Choroid plexus epithelial cell (primary cell): ENCODE results near the gene APOB.

ENCODE experiments used
- DNase-seq: peaks from one replicate; pipeline ENCODE4 v3.0.0-alpha.2; 2010; ENCODE audit warnings: low read depth
- H3K4me3 ChIP-seq: 2 replicates; pipeline ENCODE4 v1.5.1; 2011; ENCODE audit warnings: low read depth, mild to moderate bottlenecking, control low read depth, low read length, moderate library complexity
- TF ChIP-seq, protein P1 (sequence below): conservative IDR thresholded peaks from 2 replicates; pipeline ENCODE4 v1.5.1; 2011; ENCODE audit warnings: low read depth, mild to moderate bottlenecking, control low read depth, inconsistent platforms, low read length, moderate library complexity

The APOB gene, protein sequence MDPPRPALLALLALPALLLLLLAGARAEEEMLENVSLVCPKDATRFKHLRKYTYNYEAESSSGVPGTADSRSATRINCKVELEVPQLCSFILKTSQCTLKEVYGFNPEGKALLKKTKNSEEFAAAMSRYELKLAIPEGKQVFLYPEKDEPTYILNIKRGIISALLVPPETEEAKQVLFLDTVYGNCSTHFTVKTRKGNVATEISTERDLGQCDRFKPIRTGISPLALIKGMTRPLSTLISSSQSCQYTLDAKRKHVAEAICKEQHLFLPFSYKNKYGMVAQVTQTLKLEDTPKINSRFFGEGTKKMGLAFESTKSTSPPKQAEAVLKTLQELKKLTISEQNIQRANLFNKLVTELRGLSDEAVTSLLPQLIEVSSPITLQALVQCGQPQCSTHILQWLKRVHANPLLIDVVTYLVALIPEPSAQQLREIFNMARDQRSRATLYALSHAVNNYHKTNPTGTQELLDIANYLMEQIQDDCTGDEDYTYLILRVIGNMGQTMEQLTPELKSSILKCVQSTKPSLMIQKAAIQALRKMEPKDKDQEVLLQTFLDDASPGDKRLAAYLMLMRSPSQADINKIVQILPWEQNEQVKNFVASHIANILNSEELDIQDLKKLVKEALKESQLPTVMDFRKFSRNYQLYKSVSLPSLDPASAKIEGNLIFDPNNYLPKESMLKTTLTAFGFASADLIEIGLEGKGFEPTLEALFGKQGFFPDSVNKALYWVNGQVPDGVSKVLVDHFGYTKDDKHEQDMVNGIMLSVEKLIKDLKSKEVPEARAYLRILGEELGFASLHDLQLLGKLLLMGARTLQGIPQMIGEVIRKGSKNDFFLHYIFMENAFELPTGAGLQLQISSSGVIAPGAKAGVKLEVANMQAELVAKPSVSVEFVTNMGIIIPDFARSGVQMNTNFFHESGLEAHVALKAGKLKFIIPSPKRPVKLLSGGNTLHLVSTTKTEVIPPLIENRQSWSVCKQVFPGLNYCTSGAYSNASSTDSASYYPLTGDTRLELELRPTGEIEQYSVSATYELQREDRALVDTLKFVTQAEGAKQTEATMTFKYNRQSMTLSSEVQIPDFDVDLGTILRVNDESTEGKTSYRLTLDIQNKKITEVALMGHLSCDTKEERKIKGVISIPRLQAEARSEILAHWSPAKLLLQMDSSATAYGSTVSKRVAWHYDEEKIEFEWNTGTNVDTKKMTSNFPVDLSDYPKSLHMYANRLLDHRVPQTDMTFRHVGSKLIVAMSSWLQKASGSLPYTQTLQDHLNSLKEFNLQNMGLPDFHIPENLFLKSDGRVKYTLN (N-terminal part only)

DNA sequence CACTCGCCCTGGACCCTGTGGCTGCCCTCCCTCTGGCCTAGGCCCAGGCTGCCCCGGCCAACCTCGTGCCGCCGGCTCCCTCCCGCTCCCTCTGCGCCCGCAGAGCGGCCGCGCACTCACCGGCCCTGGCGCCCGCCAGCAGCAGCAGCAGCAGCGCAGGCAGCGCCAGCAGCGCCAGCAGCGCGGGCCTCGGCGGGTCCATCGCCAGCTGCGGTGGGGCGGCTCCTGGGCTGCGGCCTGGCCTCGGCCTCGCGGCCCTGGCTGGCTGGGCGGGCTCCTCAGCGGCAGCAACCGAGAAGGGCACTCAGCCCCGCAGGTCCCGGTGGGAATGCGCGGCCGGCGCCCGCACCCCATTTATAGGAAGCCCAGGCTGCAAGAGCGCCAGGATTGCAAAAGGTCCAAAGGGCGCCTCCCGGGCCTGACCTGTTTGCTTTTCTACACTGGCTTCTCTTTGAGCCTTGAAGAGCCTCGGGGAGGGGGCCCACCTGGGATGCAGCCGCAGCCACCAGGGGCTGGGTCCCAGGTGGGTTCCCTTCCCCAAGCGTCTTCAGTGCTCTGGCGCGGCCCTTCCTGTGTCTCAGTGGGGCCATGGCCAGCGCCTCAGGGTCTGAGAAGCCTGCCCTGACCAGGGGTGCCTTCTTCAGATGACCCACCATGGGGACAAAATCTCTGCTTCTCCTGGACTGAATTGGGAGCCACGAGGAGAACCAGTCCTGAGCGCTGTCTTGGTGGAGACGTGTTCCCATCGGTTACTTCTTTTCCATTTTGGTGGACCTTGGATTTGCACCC is at the start of gene APOB:
Gene APOB, minus strand, starts transcription at position 330 of the 789 bp plus-strand sequence. Its CDS starts 128 bp downstream, at position 202.
- H3K4me3 ChIP-seq: no peak within 1 kb of the TSS
- DNase-seq: no peak
- TF ChIP-seq, protein P1, sequence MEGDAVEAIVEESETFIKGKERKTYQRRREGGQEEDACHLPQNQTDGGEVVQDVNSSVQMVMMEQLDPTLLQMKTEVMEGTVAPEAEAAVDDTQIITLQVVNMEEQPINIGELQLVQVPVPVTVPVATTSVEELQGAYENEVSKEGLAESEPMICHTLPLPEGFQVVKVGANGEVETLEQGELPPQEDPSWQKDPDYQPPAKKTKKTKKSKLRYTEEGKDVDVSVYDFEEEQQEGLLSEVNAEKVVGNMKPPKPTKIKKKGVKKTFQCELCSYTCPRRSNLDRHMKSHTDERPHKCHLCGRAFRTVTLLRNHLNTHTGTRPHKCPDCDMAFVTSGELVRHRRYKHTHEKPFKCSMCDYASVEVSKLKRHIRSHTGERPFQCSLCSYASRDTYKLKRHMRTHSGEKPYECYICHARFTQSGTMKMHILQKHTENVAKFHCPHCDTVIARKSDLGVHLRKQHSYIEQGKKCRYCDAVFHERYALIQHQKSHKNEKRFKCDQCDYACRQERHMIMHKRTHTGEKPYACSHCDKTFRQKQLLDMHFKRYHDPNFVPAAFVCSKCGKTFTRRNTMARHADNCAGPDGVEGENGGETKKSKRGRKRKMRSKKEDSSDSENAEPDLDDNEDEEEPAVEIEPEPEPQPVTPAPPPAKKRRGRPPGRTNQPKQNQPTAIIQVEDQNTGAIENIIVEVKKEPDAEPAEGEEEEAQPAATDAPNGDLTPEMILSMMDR: no peak

DNA sequence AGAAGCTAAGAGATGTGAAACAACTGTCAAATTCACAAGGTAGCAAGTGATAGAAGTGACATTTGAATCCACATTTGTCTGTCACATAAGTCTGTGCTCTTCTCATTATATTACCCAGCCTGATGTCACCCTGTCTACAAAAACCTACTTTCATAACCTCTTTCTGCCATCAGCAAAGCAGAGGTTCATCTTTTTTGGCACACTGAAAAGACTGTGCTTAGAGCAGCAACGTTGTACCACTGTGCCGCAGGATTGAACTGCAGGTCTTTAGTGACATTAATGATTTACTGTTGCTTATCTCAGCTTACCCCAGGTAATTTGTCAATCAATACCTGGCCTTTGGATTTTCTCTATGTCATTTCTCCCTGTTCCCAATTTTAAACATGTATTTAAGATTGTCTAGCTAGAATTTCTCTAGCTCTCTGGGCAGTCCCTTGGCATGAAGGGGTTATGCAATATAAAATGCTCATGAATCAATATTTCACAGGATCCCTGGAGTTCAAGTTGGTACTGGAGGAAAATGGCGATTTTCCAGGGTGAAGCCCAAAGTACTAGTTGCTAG is 48.5 kb upstream of the APOB start:
- DNase-seq: no peak
- no peak overlapping the region for H3K4me3 ChIP-seq
- TF ChIP-seq, protein P1: no peak

DNA sequence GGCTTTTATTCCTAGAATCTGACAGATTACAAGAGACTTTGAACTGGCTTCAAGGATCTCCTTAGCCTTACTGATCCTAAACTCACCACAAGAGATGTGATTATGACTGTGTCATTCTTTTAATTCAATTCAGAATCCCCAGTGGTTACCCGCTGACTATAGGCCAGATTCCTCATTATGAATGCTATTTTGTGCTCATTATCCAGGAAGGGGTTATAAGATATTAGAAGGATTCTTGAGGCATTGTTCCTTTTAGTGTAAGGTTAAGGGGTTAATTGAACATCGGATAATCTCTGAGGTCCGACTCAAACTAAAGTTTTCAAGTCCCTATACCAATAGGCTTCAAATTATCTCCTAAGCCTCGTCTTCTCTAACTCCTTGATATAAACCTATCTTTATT is 40.5 kb upstream of the APOB start:
- TF ChIP-seq, protein P1: no peak
- H3K4me3 ChIP-seq: no peak overlapping the region
- no peak for DNase-seq

DNA sequence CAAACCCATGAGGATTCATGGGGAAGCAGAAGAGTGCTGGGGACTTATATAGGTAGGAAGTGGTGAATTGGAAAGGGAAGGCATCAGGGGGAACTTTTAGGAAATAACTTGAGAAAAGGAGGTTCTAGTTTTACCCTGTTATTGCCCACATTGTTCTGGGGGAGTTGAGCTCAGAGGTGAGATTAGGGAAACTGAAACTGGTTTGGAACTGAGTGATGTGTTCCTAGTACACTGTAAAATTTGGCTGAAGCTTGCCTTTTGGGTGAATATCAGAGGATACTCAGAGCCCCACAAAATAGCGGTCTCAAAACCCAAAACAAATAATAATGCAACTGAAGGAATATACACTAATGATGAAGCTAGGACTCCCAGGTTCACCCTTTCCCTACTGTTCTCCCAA is 39.6 kb upstream of the APOB start:
- no peak for DNase-seq
- TF ChIP-seq, protein P1: no peak
- no peak overlapping the region for H3K4me3 ChIP-seq

DNA sequence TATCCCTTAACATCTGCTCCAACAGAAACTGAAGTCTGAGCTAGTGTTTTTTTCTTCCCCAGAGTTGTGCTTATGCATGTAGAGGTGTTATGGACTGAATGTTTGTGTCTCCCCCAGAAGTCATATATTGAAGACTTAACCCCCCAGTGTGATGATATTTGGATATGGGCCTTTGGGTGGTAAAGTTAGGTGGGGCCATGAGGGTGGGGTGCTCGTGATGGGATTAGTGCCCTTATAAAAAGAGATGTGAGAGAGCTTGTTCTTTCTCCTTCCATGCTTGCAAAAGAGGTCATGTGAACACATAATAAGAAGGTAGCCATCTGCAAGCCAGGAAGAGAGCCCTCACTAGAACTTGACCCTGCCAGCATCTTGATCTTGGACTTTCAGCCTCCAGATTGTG is 34.4 kb upstream of the APOB start:
- no peak for DNase-seq
- TF ChIP-seq, protein P1: no peak
- H3K4me3 ChIP-seq: no peak overlapping the region
